GM12878 (cell line): ENCODE measurements around the gene RPL36. TPM values are rescaled to one million over a fixed set of nuclear protein-coding genes. Genes with fewer than 3 reads are reported as not detected.

Experiments
- BHLHE40 ChIP-seq, 2 experiments: fragments of 450-650 bp in 1 of 2; IDR thresholded peaks; 2 replicates each; pipeline ENCODE4 v1.6.1; 2011 to 2017; ENCODE audit warnings: low read depth in 2 of 2, borderline replicate concordance in 1 of 2, improper control_type of control experiment in 1 of 2, low read length in 1 of 2, mild to moderate bottlenecking in 1 of 2
- CEBPB ChIP-seq, 2 experiments: fragments of 150-350 bp in 1 of 2; IDR thresholded peaks; 2 replicates each; pipeline ENCODE4 v1.6.1; 2012 to 2014; ENCODE audit warnings: low read depth in 2 of 2, low read length in 2 of 2, borderline replicate concordance in 1 of 2, inconsistent platforms in 1 of 2
- CHD2 ChIP-seq: IDR thresholded peaks from 2 replicates; pipeline ENCODE4 v1.6.1; 2011; ENCODE audit warnings: low read depth, low read length, improper control_type of control experiment, borderline replicate concordance
- EZH2 ChIP-seq: IDR thresholded peaks from 2 replicates; pipeline ENCODE4 v1.6.1; 2012; ENCODE audit warnings: low read depth, mild to moderate bottlenecking, control low read depth, inconsistent platforms, low read length, borderline replicate concordance; ENCODE audit not compliant: control insufficient read depth
- GABPA ChIP-seq: IDR thresholded peaks from 2 replicates; pipeline ENCODE4 v1.6.1; 2014; ENCODE audit warnings: antibody characterized with exemption, low read depth, mild to moderate bottlenecking, inconsistent platforms
- HDGF ChIP-seq: fragments of 450-650 bp; IDR thresholded peaks from 2 replicates; pipeline ENCODE4 v1.6.1; 2016; ENCODE audit warnings: antibody characterized with exemption
- KDM1A ChIP-seq: fragments of 200-600 bp; sonication (generic); IDR thresholded peaks from 2 replicates; pipeline ENCODE4 v1.6.1; 2016; ENCODE audit warnings: borderline replicate concordance
- MEF2B ChIP-seq: fragments of 450-650 bp; IDR thresholded peaks from 2 replicates; pipeline ENCODE4 v1.6.1; 2018; ENCODE audit warnings: mild to moderate bottlenecking, moderate library complexity; ENCODE audit not compliant: partially characterized antibody, poor library complexity, severe bottlenecking
- MYC ChIP-seq: IDR thresholded peaks from 2 replicates; pipeline ENCODE4 v1.6.1; 2011; ENCODE audit warnings: mild to moderate bottlenecking, low read length, moderate library complexity, inconsistent platforms; ENCODE audit not compliant: insufficient read depth, insufficient replicate concordance, insufficient read length, severe bottlenecking
- PKNOX1 ChIP-seq: fragments of 450-650 bp; IDR thresholded peaks from 2 replicates; pipeline ENCODE4 v1.6.1; 2016; ENCODE audit warnings: mild to moderate bottlenecking
- POLR2AphosphoS2 ChIP-seq: IDR thresholded peaks from 2 replicates; pipeline ENCODE4 v1.6.1; 2011; ENCODE audit warnings: low read depth, mild to moderate bottlenecking, low read length, improper control_type of control experiment, moderate library complexity
- POU2F2 ChIP-seq: IDR thresholded peaks from 3 replicates; pipeline ENCODE4 v1.6.1; 2011; ENCODE audit warnings: low read depth, mild to moderate bottlenecking, low read length, borderline replicate concordance
- RUNX3 ChIP-seq: IDR thresholded peaks from 2 replicates; pipeline ENCODE4 v1.6.1; 2012; ENCODE audit warnings: low read length, inconsistent platforms
- SRF ChIP-seq, 2 experiments: IDR thresholded peaks; 2 replicates each; pipeline ENCODE4 v1.6.1; 2011; ENCODE audit warnings: low read depth in 2 of 2, low read length in 2 of 2, mild to moderate bottlenecking in 1 of 2, moderate library complexity in 1 of 2
- STAT3 ChIP-seq: IDR thresholded peaks from 2 replicates; pipeline ENCODE4 v1.6.1; 2011; ENCODE audit warnings: low read depth, low read length, improper control_type of control experiment
- TARDBP ChIP-seq: IDR thresholded peaks from 2 replicates; pipeline ENCODE4 v1.6.1; 2016; ENCODE audit warnings: borderline replicate concordance
- ZNF274 ChIP-seq: IDR thresholded peaks from one replicate; pipeline ENCODE4 v1.8.0; 2011; ENCODE audit not compliant: insufficient read length, insufficient read depth
- ZZZ3 ChIP-seq: IDR thresholded peaks from 2 replicates; pipeline ENCODE4 v1.6.1; 2011; ENCODE audit warnings: low read depth; ENCODE audit not compliant: control insufficient read depth, insufficient read length
- polyA plus RNA-seq, 11 experiments: library from polyadenylated mRNA; depleted of rRNA in 4 of 11; unstranded in 6 of 11; stranded (reverse) in 5 of 11; fragments of >200 nt; fragmentation: Nextera tagmentation in 4 of 11; fragmentation: Illumina TruSeq in 1 of 11; extraction: Ambion mirVana in 4 of 11; extraction: Trizol in 1 of 11; gene quantifications; 1 replicate in 1 of 11; 2 replicates in 10 of 11; pipeline versions ENCODE4 v1.2.1 to v1.2.3, GENCODE V29; 2011 to 2016; ENCODE audit warnings: inconsistent platforms in 2 of 11, missing spikeins in 2 of 11, low read depth in 1 of 11
- total RNA-seq, 4 experiments: library from RNA; depleted of rRNA in 3 of 4; stranded (reverse); fragments of >200 nt in 3 of 4; fragmentation: Illumina TruSeq in 1 of 4; extraction: Trizol in 1 of 4; gene quantifications; 2 replicates each; pipeline versions ENCODE4 v1.2.1 to v1.2.3, GENCODE V29; 2013 to 2021
- TF ChIP-seq, protein P1 (sequence below): IDR thresholded peaks from 2 replicates; pipeline ENCODE4 v1.6.1; 2011; ENCODE audit warnings: mild to moderate bottlenecking, low read depth, low read length, moderate library complexity; ENCODE audit not compliant: insufficient replicate concordance
- TF ChIP-seq, protein P2 (sequence below): fragments of 150-350 bp; IDR thresholded peaks from 2 replicates; pipeline ENCODE4 v1.6.1; 2014; ENCODE audit warnings: mild to moderate bottlenecking, low read depth, low read length
- TF ChIP-seq, protein P3 (sequence below): fragments of 450-650 bp; formaldehyde crosslinking; IDR thresholded peaks from 2 replicates; pipeline ENCODE4 v1.4.0; 2020; ENCODE audit warnings: mild to moderate bottlenecking, moderate library complexity

Gene RPL36
- total and polyA plus RNA-seq, 10 of the 15 experiments (the other 5 are each of a cell fraction or from before 2014, with no cell fraction given), result 374 to 4,942 (median 2,053) TPM

DNA sequence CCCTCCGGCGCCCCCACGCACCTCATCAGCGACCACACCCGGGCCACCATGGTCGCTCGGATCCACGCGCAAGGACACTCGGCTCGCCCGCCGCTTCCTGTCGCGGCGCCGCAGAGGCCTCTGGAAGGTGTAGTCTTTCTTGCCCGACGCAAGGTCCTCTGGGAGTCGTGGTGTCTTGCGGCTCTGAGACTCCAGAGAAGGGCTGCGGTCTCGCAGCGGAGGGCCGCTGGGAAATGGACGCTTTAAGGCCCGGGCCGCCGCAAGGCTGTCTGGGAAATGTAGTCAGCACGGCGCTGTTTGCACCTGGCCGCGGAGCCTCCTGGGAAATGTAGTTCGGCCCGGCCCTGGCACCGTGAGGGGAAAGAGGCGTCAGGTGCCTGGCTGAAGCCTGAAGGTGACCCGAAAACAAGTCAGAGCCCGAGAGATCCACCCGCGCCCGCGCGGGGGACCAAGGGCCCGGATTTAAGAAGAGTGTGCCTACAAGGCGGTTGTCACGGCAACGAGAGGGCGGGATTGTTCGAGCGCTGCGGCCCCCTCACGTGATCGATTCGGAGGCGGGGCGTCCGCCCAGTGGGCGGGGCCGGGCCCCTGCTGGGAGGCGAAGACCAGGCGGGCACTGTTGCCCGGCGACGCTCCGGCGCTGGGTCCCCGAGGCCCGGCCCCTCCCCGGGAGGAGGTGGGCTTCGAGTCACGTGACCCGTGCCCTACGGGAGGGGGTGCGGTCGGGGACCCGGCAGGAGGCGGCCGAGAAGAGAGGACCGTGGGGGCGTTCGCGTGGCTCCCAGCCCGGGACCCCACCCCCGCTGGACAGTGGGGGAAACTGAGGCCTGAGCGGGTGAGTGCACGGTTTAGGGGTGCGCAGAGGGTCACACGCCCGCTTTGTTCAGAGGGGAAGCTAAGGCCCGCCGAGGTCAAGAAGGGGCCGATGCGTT is 9.4 kb upstream of the RPL36 start, which contains the start of the genes HSD11B1L and MICOS13 (continued):
- TF ChIP-seq ZNF274 (no peak), ZZZ3 (no peak), STAT3 (no peak), GABPA (peak; percentile 86), CHD2 (peak; percentile 77), MEF2B (peak; percentile 68), SRF (IDR thresholded peaks at IDR 0.05; ENCODE audit: low read depth in 2 of 2, low read length in 2 of 2) (peak in 1 of 2 experiments; percentile 70; a peak in 2 of 4 replicates), EZH2 (no peak), PKNOX1 (0 out of 2 replicates have a peak, but pooled peaks have one; percentile 41), POLR2AphosphoS2 (peak; percentile 84; the same call in 1 of the 2 replicates), RUNX3 (peak; percentile 94), KDM1A (no peak), HDGF (peak; percentile 86), TARDBP (peak; percentile 79), BHLHE40 (IDR thresholded peaks at IDR 0.05; ENCODE audit: borderline replicate concordance in 1 of 2, low read depth in 2 of 2, low read length in 1 of 2) (peak; percentile 82 to 97), MYC (peak; percentile 13), CEBPB (IDR thresholded peaks at IDR 0.05; ENCODE audit: borderline replicate concordance in 1 of 2, low read depth in 2 of 2, low read length in 2 of 2) (no peak), POU2F2 (0 out of 3 replicates have a peak, but pooled peaks have one; percentile 59)
- TF ChIP-seq, protein P1, sequence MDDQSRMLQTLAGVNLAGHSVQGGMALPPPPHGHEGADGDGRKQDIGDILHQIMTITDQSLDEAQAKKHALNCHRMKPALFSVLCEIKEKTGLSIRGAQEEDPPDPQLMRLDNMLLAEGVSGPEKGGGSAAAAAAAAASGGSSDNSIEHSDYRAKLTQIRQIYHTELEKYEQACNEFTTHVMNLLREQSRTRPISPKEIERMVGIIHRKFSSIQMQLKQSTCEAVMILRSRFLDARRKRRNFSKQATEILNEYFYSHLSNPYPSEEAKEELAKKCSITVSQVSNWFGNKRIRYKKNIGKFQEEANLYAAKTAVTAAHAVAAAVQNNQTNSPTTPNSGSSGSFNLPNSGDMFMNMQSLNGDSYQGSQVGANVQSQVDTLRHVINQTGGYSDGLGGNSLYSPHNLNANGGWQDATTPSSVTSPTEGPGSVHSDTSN, result no peak
- TF ChIP-seq, protein P2, sequence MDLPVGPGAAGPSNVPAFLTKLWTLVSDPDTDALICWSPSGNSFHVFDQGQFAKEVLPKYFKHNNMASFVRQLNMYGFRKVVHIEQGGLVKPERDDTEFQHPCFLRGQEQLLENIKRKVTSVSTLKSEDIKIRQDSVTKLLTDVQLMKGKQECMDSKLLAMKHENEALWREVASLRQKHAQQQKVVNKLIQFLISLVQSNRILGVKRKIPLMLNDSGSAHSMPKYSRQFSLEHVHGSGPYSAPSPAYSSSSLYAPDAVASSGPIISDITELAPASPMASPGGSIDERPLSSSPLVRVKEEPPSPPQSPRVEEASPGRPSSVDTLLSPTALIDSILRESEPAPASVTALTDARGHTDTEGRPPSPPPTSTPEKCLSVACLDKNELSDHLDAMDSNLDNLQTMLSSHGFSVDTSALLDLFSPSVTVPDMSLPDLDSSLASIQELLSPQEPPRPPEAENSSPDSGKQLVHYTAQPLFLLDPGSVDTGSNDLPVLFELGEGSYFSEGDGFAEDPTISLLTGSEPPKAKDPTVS, result no peak
- TF ChIP-seq, protein P3, sequence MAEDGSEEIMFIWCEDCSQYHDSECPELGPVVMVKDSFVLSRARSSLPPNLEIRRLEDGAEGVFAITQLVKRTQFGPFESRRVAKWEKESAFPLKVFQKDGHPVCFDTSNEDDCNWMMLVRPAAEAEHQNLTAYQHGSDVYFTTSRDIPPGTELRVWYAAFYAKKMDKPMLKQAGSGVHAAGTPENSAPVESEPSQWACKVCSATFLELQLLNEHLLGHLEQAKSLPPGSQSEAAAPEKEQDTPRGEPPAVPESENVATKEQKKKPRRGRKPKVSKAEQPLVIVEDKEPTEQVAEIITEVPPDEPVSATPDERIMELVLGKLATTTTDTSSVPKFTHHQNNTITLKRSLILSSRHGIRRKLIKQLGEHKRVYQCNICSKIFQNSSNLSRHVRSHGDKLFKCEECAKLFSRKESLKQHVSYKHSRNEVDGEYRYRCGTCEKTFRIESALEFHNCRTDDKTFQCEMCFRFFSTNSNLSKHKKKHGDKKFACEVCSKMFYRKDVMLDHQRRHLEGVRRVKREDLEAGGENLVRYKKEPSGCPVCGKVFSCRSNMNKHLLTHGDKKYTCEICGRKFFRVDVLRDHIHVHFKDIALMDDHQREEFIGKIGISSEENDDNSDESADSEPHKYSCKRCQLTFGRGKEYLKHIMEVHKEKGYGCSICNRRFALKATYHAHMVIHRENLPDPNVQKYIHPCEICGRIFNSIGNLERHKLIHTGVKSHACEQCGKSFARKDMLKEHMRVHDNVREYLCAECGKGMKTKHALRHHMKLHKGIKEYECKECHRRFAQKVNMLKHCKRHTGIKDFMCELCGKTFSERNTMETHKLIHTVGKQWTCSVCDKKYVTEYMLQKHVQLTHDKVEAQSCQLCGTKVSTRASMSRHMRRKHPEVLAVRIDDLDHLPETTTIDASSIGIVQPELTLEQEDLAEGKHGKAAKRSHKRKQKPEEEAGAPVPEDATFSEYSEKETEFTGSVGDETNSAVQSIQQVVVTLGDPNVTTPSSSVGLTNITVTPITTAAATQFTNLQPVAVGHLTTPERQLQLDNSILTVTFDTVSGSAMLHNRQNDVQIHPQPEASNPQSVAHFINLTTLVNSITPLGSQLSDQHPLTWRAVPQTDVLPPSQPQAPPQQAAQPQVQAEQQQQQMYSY, result peak; percentile 68; the same call in 1 of the 2 replicates
